UCSD-AML1 (cell line): ENCODE measurements around the gene DPP6.
"Not testable (repeated sequence)": the region's sequence is repeated elsewhere in the genome, so short reads cannot be mapped to it uniquely, and the experiment has no call there.

Source experiments
- DNase-seq: peaks from one replicate; lab custom pipeline; 2025; ENCODE audit not compliant: unreplicated experiment; lab: John Stamatoyannopoulos, UW

DPP6 gene

DNA sequence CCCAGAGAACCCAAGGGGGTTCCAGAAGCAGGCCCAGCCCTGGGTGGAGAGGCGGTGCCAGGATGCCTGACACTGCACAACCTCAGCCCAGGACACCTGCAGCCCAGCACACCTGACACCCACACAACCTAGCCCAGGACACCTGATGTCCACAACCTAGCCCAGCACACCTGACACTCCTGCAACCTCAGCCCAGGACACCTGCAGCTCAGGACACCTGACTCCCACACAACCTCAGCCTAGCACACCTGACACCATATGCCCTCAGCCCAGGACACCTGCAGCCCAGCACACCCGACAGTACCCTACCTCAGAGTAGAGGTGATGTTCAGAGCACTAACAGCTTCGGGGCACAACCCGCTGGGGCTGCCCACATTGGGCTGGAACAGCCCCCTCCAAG lies 863.4 kb downstream of the DPP6 start:
- DNase-seq = no peak

DNA sequence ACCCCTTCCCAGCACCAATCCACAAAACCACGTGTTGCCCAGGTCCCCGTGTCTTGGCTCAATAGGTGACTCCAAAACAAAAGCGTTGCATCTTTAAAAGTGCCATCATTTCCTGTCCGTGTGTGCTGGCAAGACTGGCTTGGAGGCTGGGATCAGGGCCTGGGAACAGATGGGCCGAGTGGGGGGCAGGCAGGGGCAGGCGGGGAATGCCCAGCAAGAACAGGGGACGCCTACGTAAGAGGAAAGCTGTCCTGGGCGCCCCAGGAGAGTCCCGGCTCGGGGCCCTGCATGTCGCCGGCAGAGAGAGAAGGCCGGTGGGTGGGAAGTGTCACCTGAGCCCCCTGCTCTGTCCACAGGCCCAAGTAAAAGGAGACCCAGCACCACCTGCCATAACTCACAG lies 864.2 kb downstream of the DPP6 start:
- no peak for DNase-seq

DNA sequence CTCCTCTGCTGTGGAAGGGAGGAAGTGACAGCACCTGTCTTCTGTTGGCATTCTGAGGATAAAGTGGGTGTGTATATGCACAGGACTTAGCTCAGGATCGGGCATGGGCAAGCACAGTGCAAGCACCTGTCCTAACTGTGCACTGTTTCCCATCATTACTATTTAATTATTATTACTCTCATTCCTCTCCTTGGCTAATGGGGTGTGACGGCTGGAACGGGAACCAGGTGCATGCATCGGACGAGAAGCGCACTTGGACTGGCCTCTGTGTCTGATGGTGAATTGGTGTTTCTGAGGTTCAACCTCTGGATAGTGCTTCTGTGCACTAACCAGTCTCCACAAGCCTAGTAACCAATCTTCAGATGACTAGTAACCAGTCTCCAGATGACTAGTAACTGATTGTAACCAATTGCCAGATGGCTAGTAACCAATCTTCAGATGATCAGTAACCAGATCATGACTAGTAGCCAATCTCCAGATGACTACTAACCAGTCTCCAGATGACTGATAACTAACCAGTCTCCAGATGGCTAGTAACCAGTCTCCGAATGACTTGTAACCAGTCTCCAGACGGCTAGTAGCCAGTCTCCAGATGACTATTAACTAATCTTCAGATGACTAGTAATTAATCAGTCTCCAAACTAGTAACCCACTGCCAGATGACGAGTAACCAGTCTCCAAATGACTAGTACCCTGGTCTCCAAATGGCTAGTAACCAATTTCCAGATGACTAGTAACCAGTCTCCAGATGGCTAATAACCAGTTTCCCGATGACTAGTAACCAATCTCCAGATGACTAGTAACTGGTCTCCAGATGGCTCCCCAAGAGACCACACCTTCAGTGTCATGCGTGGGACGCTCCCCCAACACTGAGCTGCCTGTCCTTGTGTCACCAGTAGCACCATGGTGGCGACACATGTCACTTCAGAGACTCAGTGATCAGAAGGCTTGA lies 864.9 kb downstream of the DPP6 start:
- no peak for DNase-seq

DNA sequence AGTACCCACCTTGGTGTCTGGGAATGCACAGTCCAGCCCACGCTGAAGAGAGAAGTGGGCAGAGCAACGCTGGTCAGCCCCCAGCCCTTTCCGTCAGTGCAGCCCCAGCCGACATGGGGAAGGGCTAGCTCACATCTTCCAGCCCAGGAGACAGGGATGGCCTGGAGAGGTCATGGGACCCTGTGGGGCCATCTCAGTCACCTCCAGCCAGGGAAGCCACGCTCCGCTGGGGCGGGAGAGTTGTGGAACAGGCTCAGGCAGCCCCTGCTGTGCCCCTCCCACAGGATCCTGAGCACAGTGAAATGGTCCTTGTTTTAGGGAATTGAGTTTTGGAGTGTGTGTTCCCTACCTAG lies 865.6 kb downstream of the DPP6 start:
- DNase-seq = no peak

DNA sequence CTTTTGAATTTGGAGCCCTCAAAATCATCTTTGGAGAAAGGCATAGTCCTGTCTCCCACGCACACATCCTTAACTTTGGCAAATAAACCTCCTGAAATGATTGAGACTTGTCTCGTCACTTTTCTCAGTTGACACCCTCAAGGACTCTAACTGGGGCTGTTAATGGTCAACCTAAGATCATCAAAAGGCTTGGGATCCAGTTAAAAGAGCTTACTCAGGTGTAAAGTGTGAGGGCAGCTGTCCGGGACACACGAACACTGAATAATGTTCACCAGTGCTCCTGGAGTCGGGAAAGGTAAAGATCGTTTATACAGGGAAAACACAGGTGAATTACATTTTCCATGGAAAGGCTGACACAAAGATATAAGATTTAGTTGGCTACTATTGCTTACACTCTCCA lies 866.1 kb downstream of the DPP6 start:
- DNase-seq = no peak

DNA sequence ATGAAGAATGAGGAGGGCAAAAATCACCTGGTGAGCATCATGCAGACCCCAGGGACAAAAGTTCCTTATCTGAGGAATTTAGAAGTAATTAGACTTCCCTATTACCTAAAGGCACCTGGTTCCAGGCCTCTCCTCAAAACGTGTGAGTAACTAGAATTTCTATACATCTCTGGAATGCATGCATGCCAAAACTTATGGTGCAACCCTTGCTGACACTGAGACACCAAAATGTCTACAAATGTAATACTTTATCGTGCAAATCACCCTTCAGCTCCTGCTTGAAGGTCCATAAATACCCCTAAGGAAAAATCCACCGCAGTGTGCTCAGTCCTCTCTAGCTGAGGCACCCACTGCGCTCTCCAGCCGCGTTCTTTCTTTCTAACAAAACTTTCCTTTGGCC lies 866.5 kb downstream of the DPP6 start:
- no peak for DNase-seq

DNA sequence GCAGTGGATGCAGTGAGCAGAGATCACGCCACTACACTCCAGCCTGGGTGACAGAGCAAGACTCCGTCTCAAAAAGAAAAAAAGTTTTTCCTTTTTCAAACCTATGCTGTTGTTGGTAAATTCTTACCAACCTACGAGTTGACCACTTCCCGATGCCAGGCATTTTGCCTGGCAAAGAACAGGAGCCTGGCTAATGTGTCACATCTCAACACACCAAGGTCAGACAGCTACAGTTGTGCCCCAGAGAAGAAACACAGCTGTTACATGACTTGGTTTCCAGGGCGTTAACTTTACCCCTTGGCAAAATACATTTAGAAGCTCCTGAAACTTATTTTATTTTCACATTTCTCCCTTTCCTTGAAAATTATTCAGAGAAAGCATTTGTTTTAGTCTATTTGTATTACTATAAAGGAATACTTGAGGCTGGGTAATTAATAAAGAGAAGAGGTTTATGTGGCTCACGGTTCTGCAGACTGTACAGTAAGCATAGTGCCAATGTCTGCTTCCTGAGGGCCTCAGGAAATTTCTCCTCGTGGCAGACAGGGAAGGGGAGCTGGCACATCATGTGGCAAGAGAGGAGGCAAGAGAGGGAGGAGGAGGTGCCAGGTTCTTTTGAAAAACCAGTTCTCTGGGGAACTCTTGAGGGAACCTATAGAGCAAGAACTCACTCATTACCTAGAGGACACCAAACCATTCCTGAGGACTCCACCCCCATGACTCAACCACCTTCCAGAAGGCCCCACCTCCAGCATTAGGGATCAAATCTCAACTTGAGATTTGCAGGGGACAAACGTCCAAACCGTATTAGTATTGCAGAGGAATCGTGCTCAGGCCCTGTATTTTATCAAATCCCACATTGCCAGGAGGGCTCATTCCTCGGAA lies 867.4 kb downstream of the DPP6 start:
- no peak for DNase-seq

DNA sequence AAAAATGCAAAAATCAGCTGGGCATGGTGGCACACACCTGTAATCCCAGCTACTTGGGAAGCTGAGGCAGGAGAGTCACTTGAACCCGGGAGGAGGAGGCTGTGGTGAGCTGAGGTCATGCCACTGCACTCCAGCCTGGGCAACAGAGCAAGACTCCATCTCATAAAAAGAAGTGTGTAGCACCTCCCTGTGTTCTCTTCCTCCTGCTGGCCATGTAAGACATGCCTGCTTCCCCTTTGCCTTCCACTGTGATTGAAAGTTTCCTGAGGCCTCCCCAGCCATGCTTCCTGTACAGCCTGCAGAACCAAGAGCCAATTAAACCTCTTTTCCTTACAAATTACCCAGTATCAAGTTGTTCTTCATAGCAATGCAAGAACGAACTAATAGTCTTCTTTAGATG lies 870.3 kb downstream of the DPP6 start:
- DNase-seq = not testable (repeated sequence)

DNA sequence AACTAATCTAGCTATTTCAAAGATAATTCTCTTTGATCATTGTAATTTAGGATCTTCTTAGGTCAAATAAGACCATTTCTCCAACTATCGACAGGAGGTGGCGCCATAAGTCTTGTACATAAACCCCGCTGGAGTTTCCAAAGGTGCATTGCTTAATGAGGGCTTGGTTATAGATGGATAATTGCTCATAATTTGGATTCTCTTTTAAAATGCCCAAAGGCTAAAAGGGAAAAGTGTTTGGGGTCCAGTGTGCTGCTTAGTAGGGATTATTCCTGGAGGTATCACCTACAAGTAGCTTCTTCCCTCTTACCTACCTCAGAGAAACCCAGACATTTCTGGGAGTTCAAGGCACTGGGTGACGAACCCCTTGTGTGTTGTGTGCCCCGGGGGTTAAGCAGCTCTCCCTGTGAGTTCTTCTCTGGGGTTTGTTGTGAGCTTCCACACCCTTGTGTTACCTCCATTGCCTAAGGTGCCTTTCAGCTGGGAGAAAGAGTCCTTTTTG lies 875.5 kb downstream of the DPP6 start:
- DNase-seq = peak; percentile 35

DNA sequence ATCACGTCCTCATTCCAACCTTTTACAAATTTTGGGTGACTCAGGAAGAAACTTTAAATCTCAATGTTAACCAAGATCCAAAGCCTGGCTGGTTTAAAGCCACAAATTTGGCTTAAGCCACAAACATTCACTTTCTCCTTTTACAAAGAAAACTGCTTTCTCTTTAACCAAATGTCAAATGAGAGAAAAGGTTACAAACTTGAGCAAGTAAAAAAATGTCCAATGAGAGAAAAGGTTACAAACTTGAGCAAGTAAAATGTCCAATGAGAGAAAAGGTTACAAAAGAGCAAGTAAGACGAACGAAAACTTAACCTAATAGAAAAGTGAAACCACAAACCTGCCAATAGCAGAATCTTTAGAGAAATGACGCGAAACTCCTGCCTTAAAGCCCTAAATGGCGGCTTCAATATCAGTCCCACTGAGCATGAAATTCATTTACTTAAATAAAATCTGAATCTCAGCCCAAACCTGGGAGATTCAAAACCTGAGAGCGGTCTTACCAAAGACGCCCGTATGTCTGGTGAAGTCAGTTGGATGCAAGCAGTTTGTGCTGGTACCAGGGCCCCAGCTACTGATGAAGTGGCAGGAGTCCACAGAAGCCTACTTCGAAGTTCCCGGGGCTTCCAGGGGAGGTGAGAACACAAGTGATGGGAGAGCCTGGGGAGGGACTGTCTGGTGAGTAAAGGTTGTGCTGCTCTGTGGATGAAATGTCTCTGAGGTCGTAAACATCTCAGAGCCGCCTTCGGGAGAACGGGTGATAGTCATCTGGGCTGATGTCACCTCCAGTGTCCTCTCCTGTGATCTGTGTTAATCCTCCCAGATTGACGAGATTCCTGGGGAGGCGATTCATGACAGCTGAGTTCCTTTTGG lies 876.2 kb downstream of the DPP6 start:
- DNase-seq = peak; percentile 25

DNA sequence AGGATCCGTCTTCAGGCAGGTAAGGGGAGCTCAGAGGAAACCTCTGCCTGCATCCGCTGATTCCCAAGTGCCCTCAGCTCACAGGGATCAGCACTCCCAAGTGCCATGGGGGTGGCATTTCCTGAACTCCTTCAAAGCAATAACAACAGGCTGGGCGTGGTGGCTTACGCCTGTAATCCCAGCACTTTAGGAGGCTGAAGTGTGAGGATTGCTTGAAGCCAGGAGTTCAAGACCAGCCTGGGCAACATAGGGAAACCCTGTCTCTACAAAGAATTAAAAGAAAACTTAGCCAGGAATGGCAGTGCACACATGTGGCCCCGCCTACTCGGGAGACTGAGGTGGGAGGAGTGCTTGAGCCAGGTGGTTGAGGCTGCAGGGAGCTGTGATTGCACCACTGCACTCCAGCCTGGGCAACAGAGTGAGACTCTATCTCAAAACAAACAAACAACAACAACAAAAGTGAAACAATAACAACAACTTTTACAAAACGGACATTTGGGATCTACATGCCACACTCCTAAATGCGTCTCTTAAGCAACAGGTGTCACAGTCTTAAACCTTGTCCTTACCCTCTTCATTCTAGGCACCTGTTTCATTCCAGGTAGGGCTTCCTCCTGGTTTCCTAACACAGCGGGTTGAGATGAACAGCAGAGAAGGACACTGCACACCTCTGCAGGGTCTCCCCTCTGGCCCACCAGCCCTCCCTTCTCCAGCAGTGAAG lies 877.0 kb downstream of the DPP6 start:
- DNase-seq = no peak

DNA sequence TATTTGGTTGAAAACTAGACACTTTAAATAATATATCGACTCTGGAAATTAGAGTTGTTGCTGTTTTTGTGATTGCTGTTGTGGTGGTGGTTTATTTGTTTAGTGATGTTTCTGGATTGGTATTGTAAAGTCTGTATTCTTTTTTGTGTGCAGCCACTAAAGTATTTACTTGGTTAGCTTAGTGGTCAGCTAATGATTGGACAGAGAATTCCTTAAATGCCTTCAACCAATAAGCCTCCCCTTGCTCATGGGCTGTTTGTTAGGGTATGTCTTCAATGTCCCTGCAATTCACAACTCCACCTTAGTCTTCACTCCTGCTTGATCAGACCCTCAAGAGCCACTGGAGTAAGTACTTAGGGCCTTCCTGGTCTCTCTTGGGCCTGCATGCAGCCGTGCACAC lies 879.7 kb downstream of the DPP6 start:
- DNase-seq = no peak

DNA sequence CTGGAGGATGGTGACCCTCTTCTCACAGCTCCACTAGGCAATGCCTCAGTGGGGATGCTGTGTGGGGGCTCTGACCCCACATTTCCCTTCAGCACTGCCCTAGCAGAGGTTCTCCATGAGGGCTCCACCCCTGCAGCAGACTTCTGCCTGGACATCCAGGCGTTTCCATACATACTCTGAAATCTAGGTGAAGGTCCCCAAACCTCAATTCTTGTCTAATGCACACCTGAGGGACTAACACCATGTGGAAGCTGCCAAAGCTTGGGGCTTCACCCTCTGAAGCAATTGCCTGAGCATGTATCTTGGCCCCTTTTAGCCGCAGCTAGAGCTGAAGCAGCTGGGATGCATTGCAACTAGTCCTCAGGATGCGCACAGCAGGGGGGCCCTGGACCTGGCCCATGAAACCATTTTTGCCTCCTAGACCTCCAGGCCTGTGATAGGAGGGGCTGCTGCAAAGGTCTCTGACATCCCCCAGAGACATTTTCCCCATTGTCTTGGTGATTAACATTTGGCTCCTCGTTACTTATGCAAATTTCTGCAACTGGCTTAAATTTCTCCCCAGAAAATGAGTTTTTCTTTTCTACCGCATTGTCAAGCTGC lies 882.3 kb downstream of the DPP6 start:
- DNase-seq = not testable (repeated sequence)

DNA sequence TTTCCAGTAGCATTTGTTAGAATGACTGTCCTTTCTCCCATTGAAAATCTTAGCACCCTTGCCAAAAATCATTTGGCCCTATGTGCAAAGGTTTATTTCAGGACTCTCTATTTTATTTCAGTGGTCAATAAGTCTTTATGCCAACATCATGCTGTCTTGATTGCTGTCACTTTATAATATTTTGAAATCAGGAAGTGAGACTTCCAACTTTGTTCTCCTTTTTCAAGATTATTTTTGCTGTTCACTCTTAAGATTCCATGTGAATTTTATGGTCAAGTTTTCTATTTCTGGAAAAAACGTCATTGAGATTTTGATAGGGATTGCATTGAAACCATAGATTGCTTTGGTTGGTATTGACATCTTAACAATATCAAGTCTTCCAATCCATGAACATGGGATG lies 885.6 kb downstream of the DPP6 start:
- no peak for DNase-seq

DNA sequence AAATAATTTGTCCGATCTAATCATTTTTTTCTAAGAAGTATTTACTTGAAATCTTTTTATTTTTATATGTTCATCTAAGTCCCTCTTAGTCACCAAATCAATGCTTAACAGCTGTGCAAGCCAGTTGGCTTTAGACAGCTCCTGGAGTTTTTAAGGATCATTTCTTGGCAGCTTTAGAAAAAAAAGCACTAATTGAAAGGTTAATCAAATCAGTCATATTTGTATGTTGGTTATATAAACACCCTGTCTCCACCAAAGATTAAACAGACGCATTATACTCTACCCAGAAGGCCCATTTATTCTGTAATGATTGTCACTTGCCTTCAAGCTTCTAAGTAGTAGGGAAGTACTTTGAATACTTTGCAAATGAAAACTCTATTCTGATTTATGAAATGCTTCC lies 890.5 kb downstream of the DPP6 start:
- DNase-seq = no peak
